ENCODE data around the gene MAST2. TPM values are rescaled to one million over a fixed set of nuclear protein-coding genes. Genes with fewer than 3 reads are reported as not detected.

MAST2 gene
- total and polyA plus RNA-seq, 9 of the 15 experiments (the other 6 are each of a cell fraction or from before 2014, with no cell fraction given) = 0.73 to 32.0 (median 17.8) TPM

GRCh38 chr1:46064708-46065107 lies 261.3 kb downstream of the MAST2 start:
- H3K4me3 ChIP-seq = no peak overlapping the region
- 75% methylated on average over 1 of the region's 1 CpG for WGBS (ENCODE audit: insufficient coverage, low coverage, missing lambda C conversion rate)
- H3K4me1 ChIP-seq (replicated peaks in 1 of 2; ENCODE audit: control insufficient read depth in 2 of 2, insufficient read depth in 2 of 2, low read length in 2 of 2) = peaks cover 0 to 9% of the 10 kb centered on the region in 2 experiments; a peak in 3 of 5 replicates
- in situ Hi-C loops (cut with MboI) (no loop called here), intact Hi-C loops (cut with micrococcal nuclease) (no loop called here)
- no peaks in the 10 kb centered on the region for H3K9me3 ChIP-seq (replicated peaks; ENCODE audit: control insufficient read depth, insufficient read depth, low read depth, low read length)
- H4K20me1 ChIP-seq (replicated peaks; ENCODE audit: control insufficient read depth, insufficient read depth, low read length) = no peaks in the 10 kb centered on the region
- no peaks in the 10 kb centered on the region for H3K27me3 ChIP-seq (ENCODE audit: control insufficient read depth in 2 of 2, insufficient read depth in 2 of 2, low read length in 2 of 2)
- no peak overlapping the region for H3K9ac ChIP-seq (ENCODE audit: insufficient read depth in 1 of 2, low read depth in 2 of 2, low read length in 2 of 2)
- FAIRE-seq = no peak
- H3K9me1 ChIP-seq (ENCODE audit: control insufficient read depth, insufficient read depth, low read length) = no peaks in the 10 kb centered on the region
- H3K27ac ChIP-seq (ENCODE audit: extremely low read depth, low read depth, low read length) = no peak overlapping the region; the same call in 2 of the 3 replicates
- no peaks in the 10 kb centered on the region for H3K79me2 ChIP-seq (ENCODE audit: control insufficient read depth, insufficient read depth, low read length)
- ChIA-PET POLR2A (interaction anchor here (0.6 to 1.3 kb wide), 4 partner anchors 9 to 388 kb away, joined by 3 to 5 read pairs (median 4); no protein-coding TSS in a partner anchor), CTCF (ENCODE audit: low intra/inter-chr PET ratio) (no interaction called here)
- H3K4me2 ChIP-seq (ENCODE audit: insufficient read depth, low read length) = no peak overlapping the region
- peak overlapping the region; percentile 82 for H2AFZ ChIP-seq (ENCODE audit: low read depth, low read length)
- no TSS peak for BruUV-seq (replicated peaks)
- peaks cover 12% of the 10 kb centered on the region; the same call in 2 of the 3 replicates for H3K36me3 ChIP-seq (ENCODE audit: control insufficient read depth, insufficient read depth, low read length)
- no peak for TF ChIP-seq ZNF764 (CRISPR knock-in tag; IDR thresholded peaks at IDR 0.05; ENCODE audit: low read depth)
- peak; percentile 89 for TF ChIP-seq ZNF512 (tag; IDR thresholded peaks at IDR 0.05)
- no peak for TF ChIP-seq ZHX1 (conservative IDR thresholded peaks at IDR 0.05; ENCODE audit: low read length)
- TF ChIP-seq SNRNP70 (optimal IDR thresholded peaks at IDR 0.05; ENCODE audit: low read depth, low read length) = no peak
- TF ChIP-seq HNRNPH1 (optimal IDR thresholded peaks at IDR 0.05; ENCODE audit: low read depth, low read length) = no peak
- 0 out of 2 replicates have a peak, but pooled peaks have one; percentile 30 for TF ChIP-seq THRAP3 (IDR thresholded peaks at IDR 0.05; ENCODE audit: borderline replicate concordance)
- no peak for ATAC-seq
- no peak for DNase-seq (ENCODE audit: extremely low read depth in 1 of 4, low spot score in 3 of 4)
